ENCODE results near the gene SLC8A3. TPM values are rescaled to one million over a fixed set of nuclear protein-coding genes. Genes with fewer than 3 reads are reported as not detected.

SLC8A3 gene
- total RNA-seq, 1 experiment from 2014 or later, result 0.13 TPM

DNA sequence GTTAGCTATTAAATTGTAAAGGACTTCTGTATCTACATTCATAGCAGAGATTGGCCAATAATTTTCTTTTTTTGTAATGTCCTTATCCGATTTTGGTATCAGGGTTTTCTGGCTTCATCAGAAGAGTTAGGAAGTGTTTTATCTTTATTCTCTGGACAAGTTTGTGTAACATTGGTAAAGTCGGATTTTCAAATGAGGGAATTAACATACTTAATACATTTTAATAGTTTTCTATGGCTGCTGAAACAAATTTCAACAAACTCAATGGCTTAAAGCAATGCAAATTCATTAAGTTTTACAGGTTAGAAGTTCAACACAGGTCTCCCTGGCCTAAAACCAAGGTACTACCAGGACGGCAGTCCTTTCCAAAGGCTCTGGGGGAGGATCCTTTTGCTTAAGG lies 13.2 kb upstream of the SLC8A3 start:
- H2AFZ ChIP-seq (ENCODE audit: low read length), result no peak overlapping the region
- H3K4me1 ChIP-seq (ENCODE audit: insufficient read depth, low read length), result peaks cover 2% of the 10 kb centered on the region; the same call in 1 of the 2 replicates
- H3K79me2 ChIP-seq (ENCODE audit: insufficient read depth, low read length), result no peaks in the 10 kb centered on the region
- no peaks in the 10 kb centered on the region for H3K23me2 ChIP-seq (ENCODE audit: insufficient read length, low read depth, low read length, poor library complexity, severe bottlenecking)
- H3T11ph ChIP-seq (ENCODE audit: low read length), result no peak overlapping the region
- no peak overlapping the region for H2BK120ac ChIP-seq (ENCODE audit: low read depth, low read length, poor library complexity, severe bottlenecking)
- no peaks in the 10 kb centered on the region; a peak in 1 of 5 replicates for H3K9me3 Mint-ChIP-seq
- H3K27me3 Mint-ChIP-seq (ENCODE audit: low read depth), result peaks cover 9% of the 10 kb centered on the region
- no peak overlapping the region for H3K27ac Mint-ChIP-seq
- no peak overlapping the region for H3K56ac ChIP-seq (ENCODE audit: insufficient read length, low read depth, low read length)
- H4K5ac ChIP-seq (ENCODE audit: insufficient read length, low read depth, low read length), result no peak overlapping the region
- H2BK20ac ChIP-seq (ENCODE audit: low read depth, low read length, poor library complexity, severe bottlenecking), result no peak overlapping the region
- WGBS (ENCODE audit: extremely low coverage, insufficient read length, low lambda C conversion rate), result no CpG with 5 or more reads among the region's 3 CpGs
- no peak overlapping the region for H3K14ac ChIP-seq (ENCODE audit: insufficient read depth, low read length)
- no peak overlapping the region for H3K9ac ChIP-seq (ENCODE audit: extremely low read depth, insufficient read length, low read length)
- no peak overlapping the region for H2AK5ac ChIP-seq (ENCODE audit: insufficient read length, low read length)
- H4K8ac ChIP-seq (replicated peaks; ENCODE audit: insufficient read length, low read depth, low read length), result no peak overlapping the region
- no peak overlapping the region for H2BK12ac ChIP-seq (ENCODE audit: insufficient read length, low read depth, low read length)
- no peak overlapping the region for H3K27ac ChIP-seq (ENCODE audit: insufficient read length, low read depth, low read length)
- no peak overlapping the region for H2BK5ac ChIP-seq (ENCODE audit: insufficient read length, low read length)
- H3K4me1 Mint-ChIP-seq, result peaks cover 0 to 5% of the 10 kb centered on the region in 2 experiments; a peak in 2 of 4 replicates
- H3K4me2 ChIP-seq (ENCODE audit: insufficient read depth, insufficient read length, low read length), result no peak overlapping the region
- no peak overlapping the region for H3K23ac ChIP-seq (ENCODE audit: insufficient read length, low read depth, low read length)
- no peaks in the 10 kb centered on the region for H3K27me3 ChIP-seq (ENCODE audit: insufficient read depth, low read length)
- H3K4ac ChIP-seq (ENCODE audit: low read depth, low read length), result no peak overlapping the region
- H3K4me3 Mint-ChIP-seq, result no peak overlapping the region
- no peaks in the 10 kb centered on the region for H3K79me1 ChIP-seq (ENCODE audit: insufficient read depth, low read depth, low read length, poor library complexity, severe bottlenecking)
- no peak overlapping the region for H4K91ac ChIP-seq (ENCODE audit: insufficient read length, low read depth, low read length)
- H3K9me3 ChIP-seq (ENCODE audit: control insufficient read depth, low read depth, low read length), result no peaks in the 10 kb centered on the region
- TF ChIP-seq, protein P1, sequence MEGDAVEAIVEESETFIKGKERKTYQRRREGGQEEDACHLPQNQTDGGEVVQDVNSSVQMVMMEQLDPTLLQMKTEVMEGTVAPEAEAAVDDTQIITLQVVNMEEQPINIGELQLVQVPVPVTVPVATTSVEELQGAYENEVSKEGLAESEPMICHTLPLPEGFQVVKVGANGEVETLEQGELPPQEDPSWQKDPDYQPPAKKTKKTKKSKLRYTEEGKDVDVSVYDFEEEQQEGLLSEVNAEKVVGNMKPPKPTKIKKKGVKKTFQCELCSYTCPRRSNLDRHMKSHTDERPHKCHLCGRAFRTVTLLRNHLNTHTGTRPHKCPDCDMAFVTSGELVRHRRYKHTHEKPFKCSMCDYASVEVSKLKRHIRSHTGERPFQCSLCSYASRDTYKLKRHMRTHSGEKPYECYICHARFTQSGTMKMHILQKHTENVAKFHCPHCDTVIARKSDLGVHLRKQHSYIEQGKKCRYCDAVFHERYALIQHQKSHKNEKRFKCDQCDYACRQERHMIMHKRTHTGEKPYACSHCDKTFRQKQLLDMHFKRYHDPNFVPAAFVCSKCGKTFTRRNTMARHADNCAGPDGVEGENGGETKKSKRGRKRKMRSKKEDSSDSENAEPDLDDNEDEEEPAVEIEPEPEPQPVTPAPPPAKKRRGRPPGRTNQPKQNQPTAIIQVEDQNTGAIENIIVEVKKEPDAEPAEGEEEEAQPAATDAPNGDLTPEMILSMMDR (conservative IDR thresholded peaks at IDR 0.05), result no peak
- H4K20me1 ChIP-seq (ENCODE audit: control insufficient read depth, insufficient read depth, insufficient read length), result no peaks in the 10 kb centered on the region
- DNase-seq, result no peak
- H2BK15ac ChIP-seq (ENCODE audit: low read depth, low read length), result no peak overlapping the region
- no peak overlapping the region for H3K18ac ChIP-seq (ENCODE audit: insufficient read length, low read depth, low read length)
- H3K36me3 Mint-ChIP-seq (ENCODE audit: insufficient read depth in 1 of 3, low read depth in 3 of 3), result no peaks in the 10 kb centered on the region

All from H9 (cell line).